ENCODE results near the gene KAZN.

The KAZN gene

DNA sequence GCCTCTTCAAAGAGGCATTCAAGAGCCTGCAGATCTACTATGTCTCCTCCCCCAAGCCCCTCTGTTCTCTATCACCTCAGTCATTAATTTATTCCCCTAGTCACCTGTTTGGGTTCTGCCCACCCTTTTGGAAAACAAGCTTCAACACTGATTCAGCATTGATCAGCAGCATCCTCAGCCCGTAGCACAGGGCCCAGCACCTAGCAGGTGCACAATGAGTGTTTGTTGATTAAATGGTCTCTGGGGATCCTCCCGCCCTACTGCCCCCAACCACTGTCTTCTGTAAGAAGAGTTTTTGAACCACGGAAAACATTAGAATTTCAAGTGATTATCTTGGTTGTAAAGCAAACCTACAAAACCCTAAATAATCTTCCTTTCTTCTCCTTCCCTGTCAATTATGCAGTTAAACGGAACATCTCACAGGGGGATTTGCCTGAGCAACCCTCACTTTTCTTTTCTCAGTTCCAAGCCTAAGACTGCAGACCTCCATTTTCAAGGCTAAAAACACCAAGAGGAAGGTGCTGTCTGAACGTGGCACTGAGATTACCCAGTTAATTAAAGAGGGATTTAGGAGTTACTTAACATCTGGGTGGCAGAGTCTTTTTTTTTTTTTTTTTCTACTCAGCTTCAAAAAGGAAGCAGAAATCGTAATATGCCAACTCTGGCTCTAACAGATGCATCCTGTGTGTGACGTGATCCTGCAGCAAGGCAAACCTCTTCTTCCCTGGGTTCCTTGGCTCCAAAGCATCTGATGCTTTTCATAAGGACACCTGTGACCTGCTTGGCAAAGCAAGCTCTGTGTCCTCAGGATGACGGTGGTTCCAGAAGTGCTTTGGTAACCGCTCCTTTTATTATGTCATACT, 163.0 kb downstream of the KAZN start:
- in situ Hi-C loops (cut with MboI; ENCODE audit: low sequenced_read_pairs) = no loop called here

DNA sequence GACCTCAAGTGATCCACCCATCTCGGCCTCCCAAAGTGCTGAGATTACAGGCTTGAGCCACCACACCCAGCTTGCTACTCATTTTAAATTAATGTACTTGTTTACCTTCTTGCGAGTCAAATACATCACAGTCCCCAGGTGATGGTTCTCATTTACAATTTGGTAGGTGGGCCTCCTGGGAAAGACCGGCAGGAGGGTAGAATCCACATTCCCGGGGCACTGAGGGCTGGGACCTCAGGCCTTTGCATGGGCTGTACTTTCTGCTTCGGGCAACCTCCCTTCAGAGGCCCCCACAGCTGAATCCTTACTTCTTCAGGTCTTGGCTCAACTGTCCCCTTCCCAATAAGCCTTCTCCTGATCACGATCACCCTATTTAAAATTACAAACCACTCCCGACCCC, 165.5 kb downstream of the KAZN start:
- in situ Hi-C loops (cut with MboI; ENCODE audit: low sequenced_read_pairs) = no loop called here

DNA sequence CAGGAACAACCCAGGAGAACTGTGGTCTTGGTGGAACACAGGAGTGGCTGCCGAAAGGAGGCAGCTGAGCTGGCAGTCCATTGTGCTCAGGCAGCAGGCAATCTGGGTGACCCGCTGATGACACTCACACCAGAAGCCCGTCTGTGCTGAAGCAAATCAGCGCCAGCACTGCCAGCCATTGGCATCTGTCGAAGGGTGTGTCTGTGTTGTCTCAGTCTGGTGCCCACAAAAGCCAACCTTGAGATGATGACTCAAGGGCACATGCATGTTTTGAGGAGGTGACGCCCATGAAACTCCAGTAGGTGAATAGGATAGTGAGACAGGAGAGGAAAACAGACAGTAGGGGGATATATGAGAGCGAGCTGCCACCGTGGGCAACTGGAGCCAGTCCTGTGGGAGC, 167.3 kb downstream of the KAZN start:
- in situ Hi-C loops (cut with MboI; ENCODE audit: low sequenced_read_pairs) = no loop called here

DNA sequence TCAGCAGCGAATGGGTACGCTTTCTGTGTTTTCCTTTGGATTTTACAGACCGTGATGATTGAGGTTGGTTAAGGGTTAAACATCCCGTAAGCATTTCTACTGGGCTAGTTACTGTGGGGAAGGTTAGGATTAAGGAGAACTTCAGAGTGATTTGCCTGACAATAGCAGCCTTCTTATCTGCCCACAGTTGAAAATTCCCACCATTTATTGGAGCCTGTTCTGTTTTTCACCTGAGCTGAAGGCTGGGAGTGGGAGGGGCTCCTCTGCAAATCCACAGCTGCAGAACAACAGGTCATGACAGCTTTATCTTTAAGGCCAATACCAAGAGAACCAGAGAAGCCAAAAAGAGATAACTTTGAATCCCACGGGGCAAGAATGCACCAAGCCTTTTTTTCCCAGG, 168.6 kb downstream of the KAZN start:
- in situ Hi-C loops (cut with MboI; ENCODE audit: low sequenced_read_pairs) = no loop called here

DNA sequence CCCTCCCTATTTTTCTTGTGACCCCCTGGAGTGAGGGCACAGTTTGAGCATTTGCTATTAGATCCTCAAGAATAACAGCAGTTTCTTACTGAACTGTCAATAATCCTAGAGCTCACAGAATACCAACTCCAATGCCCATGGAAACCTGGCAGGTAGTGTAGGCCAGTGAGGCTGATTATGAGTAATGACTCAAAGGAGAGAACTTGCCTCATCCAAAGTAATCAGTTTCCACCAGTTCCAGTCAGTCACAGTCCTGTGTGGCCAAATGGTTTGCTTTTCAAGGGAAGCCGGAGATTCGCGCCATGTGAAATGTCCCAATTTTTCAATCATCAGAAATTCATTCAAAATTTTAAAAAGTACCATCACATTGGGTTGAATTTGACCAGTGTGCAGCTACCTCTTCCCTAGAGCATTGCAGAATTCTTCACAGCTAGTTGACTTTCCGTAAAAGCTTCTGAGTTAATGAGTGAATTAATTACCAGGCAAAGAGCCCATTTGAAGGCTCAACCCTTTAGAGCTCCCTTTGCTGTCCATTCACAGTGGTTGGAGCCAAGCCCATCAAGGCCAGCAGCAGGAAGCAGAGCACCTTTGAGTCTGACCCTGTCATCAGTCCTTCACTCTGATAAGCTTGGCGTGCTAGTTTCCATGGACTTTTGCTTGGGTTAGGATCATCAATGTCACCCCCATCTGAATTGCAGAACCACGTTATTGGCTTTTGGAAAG, 170.3 kb downstream of the KAZN start:
- in situ Hi-C loops (cut with MboI; ENCODE audit: low sequenced_read_pairs) = no loop called here

DNA sequence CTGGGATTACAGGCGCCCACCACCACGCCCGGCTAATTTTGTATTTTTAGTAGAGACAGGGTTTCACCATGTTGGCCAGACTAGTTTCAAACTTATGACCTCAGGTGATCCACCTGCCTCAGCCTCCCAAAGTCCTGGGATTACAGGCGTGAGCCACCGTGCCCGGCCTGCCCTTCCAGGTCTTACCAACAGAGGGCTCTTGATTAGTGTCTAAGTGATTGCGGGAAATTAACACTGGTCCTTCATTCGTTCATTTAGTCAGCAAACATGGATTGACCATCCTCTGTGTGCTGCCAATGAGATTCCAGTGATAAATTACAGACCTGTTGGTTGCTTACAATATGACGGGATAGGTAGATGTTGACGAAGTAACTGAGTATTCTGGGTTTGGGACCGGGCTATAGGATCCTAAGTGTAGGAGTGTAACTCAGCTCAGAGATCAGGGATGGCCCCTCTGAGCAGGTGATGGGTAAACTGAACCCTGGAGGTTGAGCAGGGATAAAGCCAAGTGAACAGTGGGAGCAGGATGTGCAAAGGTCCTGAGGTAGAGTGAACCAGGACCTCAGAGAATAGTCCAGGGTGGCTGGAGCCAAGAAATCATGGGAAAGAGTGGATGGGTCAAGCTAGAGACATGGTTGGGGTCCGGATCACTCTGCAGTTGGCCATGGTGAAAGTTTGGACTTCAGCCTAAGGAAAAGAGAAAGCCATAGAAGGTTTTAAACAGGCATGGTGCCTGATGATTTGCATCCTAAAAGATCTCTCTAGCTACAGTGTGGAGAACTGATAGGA, 171.2 kb downstream of the KAZN start:
- in situ Hi-C loops (cut with MboI; ENCODE audit: low sequenced_read_pairs) = no loop called here

DNA sequence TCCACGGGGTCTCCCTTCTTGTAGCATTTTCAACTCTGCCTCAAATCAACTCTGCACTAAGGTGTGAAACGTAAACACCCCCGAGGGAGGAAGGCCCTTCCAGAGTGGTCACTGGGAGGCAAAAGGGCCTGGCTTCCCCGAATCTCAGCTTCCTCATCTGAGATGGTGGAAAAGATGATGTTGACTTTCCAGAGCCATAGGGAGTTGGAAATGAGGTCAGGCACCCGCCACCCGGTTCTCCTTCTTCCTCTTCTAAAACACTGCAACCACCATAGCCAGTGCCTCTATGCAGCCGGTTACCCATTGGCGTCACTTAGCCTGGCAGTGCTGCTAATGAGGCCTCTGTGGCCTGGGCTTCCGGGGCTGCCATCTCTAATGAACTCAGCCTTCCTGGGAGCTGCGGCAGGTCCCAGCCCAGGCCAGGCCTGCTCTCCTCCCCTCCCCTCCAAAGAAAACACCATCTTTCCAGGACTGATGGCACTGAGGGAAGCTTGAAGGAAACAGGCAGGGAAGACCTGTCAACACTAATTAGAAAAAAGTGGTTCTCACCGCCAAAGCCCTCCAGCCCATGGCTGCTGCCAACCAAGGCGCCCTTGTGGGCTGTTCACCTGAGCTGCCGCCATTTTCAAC, 175.0 kb downstream of the KAZN start:
- in situ Hi-C loops (cut with MboI; ENCODE audit: low sequenced_read_pairs) = no loop called here

DNA sequence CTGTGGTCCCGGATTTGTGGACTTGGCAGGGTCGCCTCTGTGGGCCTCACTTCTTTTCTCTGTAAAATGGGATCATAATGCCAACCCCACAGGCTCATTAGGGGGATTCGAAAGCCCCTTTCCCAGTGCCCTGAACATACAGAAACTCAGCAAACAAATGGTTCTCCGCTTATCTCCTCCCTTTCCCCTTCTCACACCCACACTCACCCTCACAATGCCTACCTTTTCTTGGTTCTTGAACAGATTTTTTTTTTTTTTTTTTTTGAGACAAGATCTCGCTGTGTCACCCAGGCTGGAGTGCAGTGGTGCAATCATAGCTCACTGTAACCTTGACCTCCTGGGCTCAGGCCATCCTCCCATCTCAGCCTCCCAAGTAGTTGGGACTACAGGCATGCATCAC, 175.7 kb downstream of the KAZN start:
- in situ Hi-C loops (cut with MboI; ENCODE audit: low sequenced_read_pairs) = no loop called here

DNA sequence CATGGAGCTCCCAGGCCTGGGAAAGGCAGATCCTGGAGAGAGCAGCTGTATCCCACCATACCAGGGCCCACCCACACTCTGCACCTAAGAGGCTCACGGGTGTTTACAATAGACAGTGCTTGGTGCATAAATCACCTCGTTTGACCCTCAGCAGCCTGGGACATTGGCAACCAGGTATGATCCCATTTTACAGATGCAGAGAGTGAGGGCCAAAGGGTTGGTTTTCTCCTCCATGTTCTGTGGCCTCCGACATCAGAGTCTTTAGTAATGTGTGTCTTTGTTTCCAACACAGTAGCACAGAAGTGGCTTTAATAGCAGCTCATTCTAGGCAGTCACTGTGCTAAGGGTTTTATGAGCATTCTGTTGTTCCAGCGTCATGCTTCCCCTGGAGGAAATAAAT, 176.5 kb downstream of the KAZN start:
- in situ Hi-C loops (cut with MboI; ENCODE audit: low sequenced_read_pairs) = no loop called here

DNA sequence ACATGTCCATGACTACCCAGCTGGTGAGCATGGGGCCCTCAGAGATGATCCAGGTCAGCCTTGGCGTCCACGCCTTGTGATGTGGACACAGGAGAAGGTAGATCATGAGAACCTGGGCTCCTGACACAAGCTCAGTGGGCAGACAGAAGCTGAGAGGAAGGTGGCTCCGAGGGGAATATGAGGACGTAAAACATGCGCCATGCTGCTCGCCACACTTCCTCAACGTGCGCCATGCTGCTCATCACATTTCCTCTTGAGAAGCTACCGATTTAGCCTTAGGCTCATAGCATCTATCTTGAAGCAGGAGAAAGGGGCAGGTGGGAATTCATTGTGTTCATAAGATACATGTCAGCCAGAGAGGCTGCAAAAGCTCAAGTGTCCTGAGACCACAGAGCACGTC, 176.9 kb downstream of the KAZN start:
- in situ Hi-C loops (cut with MboI; ENCODE audit: low sequenced_read_pairs) = no loop called here

DNA sequence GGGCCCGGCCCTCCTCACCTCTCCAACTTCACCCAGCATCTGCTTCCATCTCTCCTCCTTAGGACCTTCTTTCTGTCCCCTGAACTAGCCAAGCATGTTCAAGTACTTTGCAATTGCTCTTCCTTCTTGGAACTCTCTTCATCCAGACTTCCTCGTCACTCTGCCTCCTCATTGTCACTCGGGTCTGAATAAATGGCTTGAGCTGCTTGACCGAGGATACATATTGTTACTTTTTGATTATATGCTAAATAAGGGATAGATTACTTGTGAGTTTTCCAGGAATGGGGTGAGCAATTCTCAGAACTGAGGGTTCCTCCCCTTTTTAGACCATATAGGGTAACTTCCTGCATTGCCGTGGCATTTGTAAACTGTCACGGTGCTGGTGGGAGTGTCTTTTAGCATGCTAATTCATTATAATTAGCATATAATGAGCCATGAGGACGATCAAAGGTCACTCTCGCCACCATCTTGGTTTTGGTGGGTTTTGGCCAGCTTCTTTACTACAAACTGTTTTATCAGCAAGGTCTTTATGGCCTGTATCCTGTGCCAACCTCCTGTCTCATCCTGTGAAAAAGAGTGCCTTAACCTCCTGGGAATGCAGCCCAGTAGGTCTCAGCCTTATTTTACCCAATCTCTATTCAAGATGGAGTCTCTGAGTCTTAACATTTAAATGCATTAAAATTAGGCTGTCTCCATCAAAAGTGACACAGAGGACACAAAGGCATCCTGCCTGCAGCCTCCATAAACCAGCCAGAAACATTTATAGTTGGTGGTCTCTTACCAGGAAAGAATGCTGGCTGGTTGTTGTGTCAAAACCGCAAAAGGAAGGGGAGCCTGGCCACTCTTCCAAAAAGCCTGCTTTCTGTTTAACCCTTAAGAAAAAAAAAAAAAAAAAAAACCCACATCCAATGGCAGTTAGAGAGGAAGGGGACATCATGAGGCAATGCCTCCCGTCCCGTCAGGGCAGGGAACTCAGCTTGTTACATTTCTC, 179.3 kb downstream of the KAZN start:
- in situ Hi-C loops (cut with MboI; ENCODE audit: low sequenced_read_pairs) = no loop called here

DNA sequence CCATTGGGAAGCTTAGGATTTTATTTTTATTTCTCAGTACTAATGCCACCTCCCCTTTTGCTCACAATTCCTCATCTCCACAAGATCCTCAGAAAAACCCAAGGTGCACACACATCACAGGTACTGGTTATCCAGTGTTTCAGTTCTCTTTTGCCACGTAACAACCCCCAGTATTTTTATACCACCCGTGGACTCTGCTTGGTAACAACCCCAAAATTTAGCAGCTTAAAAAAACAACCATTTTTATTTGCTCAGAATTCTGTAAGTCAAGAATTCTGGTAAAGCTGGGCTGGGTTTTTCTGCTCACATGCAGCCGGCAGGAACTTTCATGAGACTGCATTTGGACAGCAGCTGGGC, 180.0 kb downstream of the KAZN start:
- in situ Hi-C loops (cut with MboI; ENCODE audit: low sequenced_read_pairs) = no loop called here

DNA sequence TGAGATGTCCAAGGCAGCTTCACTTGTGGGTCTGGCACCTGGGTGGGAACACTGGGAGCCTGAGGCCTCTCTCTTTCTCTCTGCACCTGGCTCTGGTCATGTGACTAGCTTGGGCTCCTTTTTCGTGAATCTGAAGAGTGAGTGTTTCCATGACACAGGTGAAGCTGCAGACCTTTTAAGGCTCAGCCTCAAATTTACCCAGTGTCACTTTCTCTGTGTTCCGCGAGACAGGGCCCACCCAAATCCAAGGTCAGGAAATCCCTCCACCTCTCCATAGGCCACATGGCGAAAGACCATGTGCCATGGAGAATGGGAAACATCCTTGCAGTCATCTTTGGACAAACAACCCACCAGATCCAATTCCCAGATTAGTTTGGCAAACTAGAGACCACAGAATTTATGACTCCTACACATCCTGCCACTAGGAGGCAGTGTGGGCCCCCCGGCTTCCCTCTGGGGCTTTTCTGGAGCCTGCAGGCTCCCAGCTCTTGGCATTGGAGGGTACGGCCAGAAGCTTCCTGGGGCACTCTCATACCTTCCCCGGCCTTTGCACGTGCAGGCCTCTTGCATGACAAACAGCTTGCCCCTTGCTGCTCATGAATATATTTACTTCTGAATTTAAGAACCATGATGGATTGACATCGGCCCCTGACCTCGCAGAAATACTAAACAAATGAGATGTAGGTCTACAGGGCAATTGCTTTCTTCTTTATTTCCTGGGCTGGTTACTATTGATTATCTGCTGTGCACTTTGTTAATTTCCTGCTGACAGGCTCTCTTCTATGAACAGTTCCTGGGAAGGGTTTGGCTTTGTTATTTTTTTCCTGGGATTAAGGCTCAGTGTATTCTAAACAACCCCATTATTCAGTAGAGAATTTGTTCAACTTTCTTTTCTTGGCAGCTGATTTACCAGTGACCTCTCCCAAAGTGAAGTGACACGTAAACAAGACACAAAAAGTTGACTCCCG, 180.7 kb downstream of the KAZN start:
- in situ Hi-C loops (cut with MboI; ENCODE audit: low sequenced_read_pairs) = no loop called here

DNA sequence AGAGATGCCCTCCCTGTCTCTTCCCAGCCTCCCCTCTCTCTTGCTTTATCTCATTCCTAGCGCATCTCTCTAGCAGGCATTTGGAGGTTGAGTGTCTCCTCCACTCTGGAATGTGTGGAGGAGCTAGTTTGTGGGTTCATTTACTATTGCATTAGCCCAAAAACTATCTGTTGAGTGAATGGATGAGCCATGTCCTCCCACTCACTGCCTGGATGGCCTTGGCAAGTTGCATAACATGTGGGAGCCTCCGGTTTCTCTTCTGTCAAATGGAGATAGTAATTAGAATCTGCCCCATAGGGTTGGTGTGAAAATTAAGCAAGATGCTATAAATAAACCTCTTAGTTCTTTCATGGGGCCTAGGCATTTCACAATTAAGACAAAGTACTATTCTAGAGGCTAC, 181.8 kb downstream of the KAZN start:
- in situ Hi-C loops (cut with MboI; ENCODE audit: low sequenced_read_pairs) = no loop called here

DNA sequence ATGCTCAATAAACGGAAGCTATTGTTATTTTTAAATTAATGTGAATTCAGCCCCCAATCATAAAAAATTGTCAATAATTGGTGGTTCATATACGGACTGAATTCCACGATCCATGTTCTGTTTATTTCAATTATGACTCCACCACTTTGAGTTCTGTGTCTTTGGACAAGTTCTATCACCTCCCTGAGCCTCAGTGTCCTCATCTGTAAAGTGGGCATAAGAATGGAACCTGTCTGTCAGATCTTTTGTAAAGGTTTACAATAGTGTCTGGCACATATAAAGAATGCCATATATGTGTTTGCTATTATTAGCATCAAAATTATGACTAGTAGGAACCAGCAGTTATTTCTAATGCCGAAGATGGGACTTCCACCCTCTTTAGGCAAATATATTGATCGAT, 183.3 kb downstream of the KAZN start:
- in situ Hi-C loops (cut with MboI; ENCODE audit: low sequenced_read_pairs) = no loop called here

DNA sequence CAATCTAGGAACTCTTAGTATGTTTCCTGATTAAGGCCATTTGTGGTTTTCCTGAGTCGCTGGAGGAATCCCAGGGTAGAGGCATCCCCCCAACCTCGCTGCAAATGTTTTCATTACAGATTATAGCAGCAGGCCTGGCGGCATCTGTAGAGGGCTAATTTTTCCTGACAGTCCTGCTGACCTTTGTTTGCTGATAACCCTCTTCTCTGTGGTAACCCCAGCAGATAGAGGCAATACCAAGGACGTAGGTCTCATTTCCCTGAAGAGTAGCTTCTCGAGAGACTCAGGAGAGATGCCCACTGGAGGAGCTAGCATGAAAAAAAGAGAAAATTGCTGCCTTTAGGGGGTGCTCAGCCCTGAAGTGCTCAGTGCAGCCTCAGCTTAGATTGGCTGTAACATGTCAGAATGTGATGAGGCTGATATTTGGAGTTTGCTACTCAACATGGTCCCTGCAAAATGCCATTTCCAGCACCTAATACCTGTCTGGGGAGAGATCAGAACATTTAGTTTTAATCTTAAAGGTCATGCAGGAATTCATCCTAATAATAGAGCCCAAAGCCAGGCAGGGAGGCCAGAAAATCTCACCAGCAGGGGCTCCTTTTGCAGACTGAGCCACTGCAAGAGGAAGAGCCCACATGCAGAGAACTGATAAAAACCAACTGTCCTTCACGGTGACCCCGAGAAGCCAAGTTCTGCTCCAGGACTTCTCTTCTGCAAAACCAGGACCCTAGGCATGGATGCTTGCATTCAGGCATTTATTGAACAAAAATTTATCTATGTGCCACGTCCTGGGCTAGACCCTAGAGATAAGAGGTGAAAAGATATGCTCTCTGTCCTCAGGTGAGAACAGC, 184.5 kb downstream of the KAZN start:
- in situ Hi-C loops (cut with MboI; ENCODE audit: low sequenced_read_pairs) = no loop called here

DNA sequence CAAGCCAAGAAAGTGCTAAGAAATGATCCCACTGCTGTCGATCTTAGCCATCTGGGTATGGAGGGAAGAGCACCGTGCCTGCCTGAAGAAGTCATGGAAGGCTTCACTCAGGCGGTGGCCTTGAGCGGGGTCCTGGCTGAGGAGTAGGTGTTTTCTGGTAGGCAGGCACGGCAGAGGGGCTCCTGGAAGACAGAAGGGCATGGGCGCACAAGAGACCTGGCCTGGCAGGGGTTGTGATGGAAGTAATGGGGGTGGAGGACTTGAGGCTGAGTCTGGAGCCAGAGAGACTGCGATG, 185.1 kb downstream of the KAZN start:
- in situ Hi-C loops (cut with MboI; ENCODE audit: low sequenced_read_pairs) = no loop called here
